ENCODE measurements around the gene F13A1.
A peak's percentile ranks its signal among the peaks of the same experiment; 100 is the strongest.

The F13A1 gene

DNA sequence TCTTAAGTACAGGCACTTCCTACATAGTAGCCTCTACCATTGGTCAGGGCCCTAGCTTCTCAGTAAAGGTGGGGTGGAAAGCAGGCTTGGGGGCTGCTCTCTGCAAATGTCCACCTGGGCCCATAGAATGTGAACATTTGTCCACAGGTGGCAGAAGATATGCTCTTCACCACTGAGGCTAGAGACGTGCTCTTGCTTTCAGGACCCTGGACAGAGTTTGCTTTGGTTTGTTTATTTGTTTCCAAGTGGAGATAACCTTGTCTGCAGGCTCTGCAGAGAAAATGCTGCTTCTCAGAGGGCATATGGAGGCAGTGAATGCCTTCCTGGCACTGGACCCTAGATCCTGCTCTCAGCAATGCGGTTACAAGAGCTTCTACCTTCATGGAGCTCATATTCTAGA is 129.0 kb downstream of the F13A1 start:
- no peak overlapping the region for H3K9ac ChIP-seq
- no peaks in the 10 kb centered on the region for H3K4me1 ChIP-seq
- no peak overlapping the region for H3K4me2 ChIP-seq
- peaks cover 0 to 56% (median 0%) of the 10 kb centered on the region in 11 experiments; a peak in 4 of 22 replicates for H3K36me3 ChIP-seq
- H4K20me1 ChIP-seq = peaks cover 0 to 46% (median 0%) of the 10 kb centered on the region in 11 experiments; a peak in 2 of 22 replicates
- TF ChIP-seq Cebpa-rat (IDR thresholded peaks at IDR 0.05) = no peak
- no peak overlapping the region for H3K27ac ChIP-seq
- H3K9me3 ChIP-seq (replicated peaks in 1 of 11) = peaks cover 0 to 7% (median 0%) of the 10 kb centered on the region in 11 experiments; a peak in 2 of 22 replicates
- no peaks in the 10 kb centered on the region for H3K27me3 ChIP-seq
- H3K4me3 ChIP-seq = no peak overlapping the region

GRCh38 chr6:6180684-6181083 is 139.8 kb downstream of the F13A1 start:
- Histone ChIP-seq H3K4me1 (no peaks in the 10 kb centered on the region), H3K4me3 (no peak overlapping the region), H3K36me3 (peaks cover 0 to 80% (median 0%) of the 10 kb centered on the region in 11 experiments; a peak in 4 of 22 replicates), H3K9me3 (replicated peaks in 1 of 11) (no peaks in the 10 kb centered on the region), H3K27ac (no peak overlapping the region), H4K20me1 (peaks cover 0 to 90% (median 0%) of the 10 kb centered on the region in 11 experiments; a peak in 2 of 22 replicates), H3K9ac (no peak overlapping the region), H3K27me3 (no peaks in the 10 kb centered on the region), H3K4me2 (no peak overlapping the region)
- no peak for TF ChIP-seq Cebpa-rat (IDR thresholded peaks at IDR 0.05)

DNA sequence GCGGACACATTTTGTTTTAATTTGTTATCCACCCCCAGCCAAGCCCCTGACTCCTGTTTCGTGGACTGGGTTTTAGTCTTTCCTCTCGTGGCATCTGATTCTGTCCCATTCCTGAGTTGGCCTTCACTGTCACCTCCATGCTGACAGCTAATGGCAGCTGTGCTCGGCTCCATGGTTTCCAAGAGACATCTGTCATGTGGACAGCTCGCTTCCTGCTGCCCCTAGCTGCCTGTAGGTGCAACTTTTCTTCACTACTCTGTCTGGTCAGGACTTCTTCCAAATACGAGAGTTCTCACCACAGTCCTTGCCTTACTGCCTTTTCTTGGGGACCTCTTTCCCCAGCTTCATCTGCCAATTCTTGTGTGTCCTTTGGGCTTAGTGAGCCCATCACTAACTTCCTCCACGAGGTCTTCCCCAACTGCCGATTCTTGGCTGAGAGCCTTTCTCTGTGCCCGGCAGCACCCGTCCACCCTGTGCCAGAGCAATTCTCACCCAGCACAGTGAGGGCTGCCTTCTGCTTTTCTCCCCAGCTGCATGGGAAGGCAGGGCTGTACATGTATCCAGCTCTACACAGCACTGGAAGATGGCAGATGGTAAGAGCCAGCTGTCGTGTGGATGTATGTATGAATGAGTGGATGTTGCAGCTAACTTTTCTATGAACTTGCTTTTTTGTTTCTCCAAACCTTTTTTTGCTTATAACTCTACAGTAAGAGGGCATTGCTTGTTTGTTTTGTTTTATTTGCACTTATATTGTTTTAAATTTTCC is 140.4 kb downstream of the F13A1 start:
- no peak overlapping the region for H3K27ac ChIP-seq
- no peak for TF ChIP-seq Cebpa-rat (IDR thresholded peaks at IDR 0.05)
- H3K4me1 ChIP-seq = no peaks in the 10 kb centered on the region
- no peak overlapping the region for H3K4me3 ChIP-seq
- no peaks in the 10 kb centered on the region for H3K9me3 ChIP-seq (replicated peaks in 1 of 11)
- no peak overlapping the region for H3K9ac ChIP-seq
- H3K36me3 ChIP-seq = peaks cover 0 to 86% (median 0%) of the 10 kb centered on the region in 11 experiments; a peak in 4 of 22 replicates
- H3K27me3 ChIP-seq = no peaks in the 10 kb centered on the region
- H4K20me1 ChIP-seq = peaks cover 0 to 96% (median 0%) of the 10 kb centered on the region in 11 experiments; a peak in 2 of 22 replicates
- H3K4me2 ChIP-seq = no peak overlapping the region

DNA sequence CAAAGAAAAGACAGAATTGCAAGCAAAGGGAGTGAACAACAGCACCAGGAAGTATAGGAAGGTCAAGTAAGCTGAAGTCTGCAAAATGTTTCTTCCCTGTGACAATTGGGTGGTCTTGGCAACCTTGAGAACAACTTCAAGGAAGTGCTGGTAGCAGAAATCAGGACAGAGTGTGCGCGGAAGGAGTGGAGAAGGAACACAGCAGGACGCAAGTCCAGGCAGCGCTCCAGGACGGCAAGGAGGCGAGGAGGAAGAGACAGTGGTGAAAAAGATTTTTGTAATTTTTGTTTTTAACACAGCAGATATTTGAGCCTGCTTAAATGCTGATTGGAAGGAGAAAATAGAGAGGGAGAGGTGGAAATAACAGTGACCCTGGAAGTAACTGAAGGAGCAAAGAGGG is 141.7 kb downstream of the F13A1 start:
- Histone ChIP-seq H3K4me2 (no peak overlapping the region), H3K9ac (no peak overlapping the region), H3K36me3 (peaks cover 0 to 99% (median 0%) of the 10 kb centered on the region in 11 experiments; a peak in 4 of 22 replicates), H3K4me1 (no peaks in the 10 kb centered on the region), H3K4me3 (no peak overlapping the region), H3K27me3 (no peaks in the 10 kb centered on the region), H3K27ac (no peak overlapping the region), H4K20me1 (peaks cover 0 to 98% (median 0%) of the 10 kb centered on the region in 11 experiments; a peak in 2 of 22 replicates), H3K9me3 (replicated peaks in 1 of 11) (no peaks in the 10 kb centered on the region)
- no peak for TF ChIP-seq Cebpa-rat (IDR thresholded peaks at IDR 0.05)

GRCh38 chr6:6177754-6178153 is 142.7 kb downstream of the F13A1 start:
- TF ChIP-seq Cebpa-rat (IDR thresholded peaks at IDR 0.05) = no peak
- no peaks in the 10 kb centered on the region for H3K27me3 ChIP-seq
- no peak overlapping the region for H3K4me2 ChIP-seq
- no peaks in the 10 kb centered on the region for H3K4me1 ChIP-seq
- no peak overlapping the region for H3K27ac ChIP-seq
- H4K20me1 ChIP-seq = peaks cover 0 to 98% (median 0%) of the 10 kb centered on the region in 11 experiments; a peak in 2 of 22 replicates
- peaks cover 0 to 100% (median 0%) of the 10 kb centered on the region in 11 experiments; a peak in 4 of 22 replicates for H3K36me3 ChIP-seq
- H3K4me3 ChIP-seq = no peak overlapping the region
- H3K9me3 ChIP-seq (replicated peaks in 1 of 11) = no peaks in the 10 kb centered on the region
- H3K9ac ChIP-seq = no peak overlapping the region

DNA sequence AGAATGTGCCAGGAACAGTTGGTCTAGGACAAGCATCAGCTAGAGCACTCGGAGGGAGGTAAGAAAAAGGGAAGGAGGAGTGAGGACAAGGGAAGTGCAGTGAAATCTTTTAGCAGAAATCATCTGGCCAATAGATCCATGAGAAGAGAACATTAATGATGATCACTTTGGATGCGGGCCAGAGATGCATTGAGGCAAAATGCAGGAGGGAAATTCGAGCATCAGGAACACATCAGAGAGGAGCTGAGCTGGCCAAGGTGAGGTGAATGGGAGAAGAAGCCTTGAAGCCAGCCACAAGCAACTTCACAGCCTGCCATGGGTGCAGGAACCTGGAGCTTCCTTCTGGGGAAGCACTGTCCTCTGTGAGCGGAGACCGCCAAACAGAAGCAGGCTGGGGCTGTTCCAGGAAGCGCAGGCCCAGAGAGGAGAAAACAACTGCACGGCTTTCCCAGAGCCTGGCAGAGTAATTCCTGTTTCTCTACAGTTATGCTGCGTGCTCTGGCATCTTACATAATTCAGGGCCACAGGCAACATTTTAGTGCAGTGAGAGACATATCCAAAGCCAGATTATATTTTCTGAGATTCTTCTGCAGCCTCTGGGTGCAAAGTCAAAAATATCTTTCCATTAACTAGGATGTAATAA is 143.8 kb downstream of the F13A1 start:
- Histone ChIP-seq H4K20me1 (peaks cover 0 to 100% (median 0%) of the 10 kb centered on the region in 11 experiments; a peak in 3 of 22 replicates), H3K9ac (no peak overlapping the region), H3K27me3 (no peaks in the 10 kb centered on the region)

GRCh38 chr6:6176127-6176526 is 144.3 kb downstream of the F13A1 start:
- no peaks in the 10 kb centered on the region for H3K9me3 ChIP-seq (replicated peaks in 1 of 11)
- no peak overlapping the region for H3K4me2 ChIP-seq
- no peak overlapping the region for H3K27ac ChIP-seq
- H4K20me1 ChIP-seq = peaks cover 0 to 100% (median 0%) of the 10 kb centered on the region in 11 experiments; a peak in 3 of 22 replicates
- no peak overlapping the region for H3K9ac ChIP-seq
- no peak for TF ChIP-seq Cebpa-rat (IDR thresholded peaks at IDR 0.05)
- no peaks in the 10 kb centered on the region for H3K27me3 ChIP-seq
- H3K36me3 ChIP-seq = peaks cover 0 to 100% (median 0%) of the 10 kb centered on the region in 11 experiments; a peak in 4 of 22 replicates
- no peak overlapping the region for H3K4me3 ChIP-seq
- H3K4me1 ChIP-seq = no peaks in the 10 kb centered on the region

More for the DNA sequence above, 143.8 kb downstream of the F13A1 start:
- Histone ChIP-seq H3K4me3 (no peak overlapping the region), H3K4me2 (no peak overlapping the region), H3K4me1 (no peaks in the 10 kb centered on the region), H3K36me3 (peaks cover 0 to 100% (median 0%) of the 10 kb centered on the region in 11 experiments; a peak in 4 of 22 replicates), H3K9me3 (replicated peaks in 1 of 11) (no peaks in the 10 kb centered on the region), H3K27ac (no peak overlapping the region)
- no peak for TF ChIP-seq Cebpa-rat (IDR thresholded peaks at IDR 0.05)

DNA sequence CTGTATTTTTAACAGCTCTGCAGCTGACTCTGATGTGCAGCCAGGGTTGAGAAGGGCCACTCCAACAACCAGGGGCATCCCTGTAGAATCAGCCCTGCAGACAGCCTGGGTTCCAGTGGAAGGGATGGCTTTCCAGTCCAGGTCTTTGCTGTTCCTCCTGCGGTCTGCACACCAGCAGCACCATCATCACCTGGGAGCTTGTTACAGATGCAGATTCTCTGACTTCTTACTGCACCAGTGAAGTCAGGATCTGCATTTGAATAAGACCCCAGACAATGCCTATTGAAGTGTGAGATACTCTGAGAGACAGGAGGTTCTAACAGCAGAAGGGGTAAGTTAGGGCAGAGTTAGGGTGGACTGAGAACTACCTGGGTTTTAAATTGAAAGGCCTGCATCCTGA is 151.3 kb downstream of the F13A1 start:
- H3K4me2 ChIP-seq = peak overlapping the region in 5 of 11 experiments; percentile 17 to 87 (median 50); a peak in 5 of 22 replicates
- no peaks in the 10 kb centered on the region for H3K27me3 ChIP-seq
- TF ChIP-seq Cebpa-rat (IDR thresholded peaks at IDR 0.05) = no peak
- H3K9me3 ChIP-seq (replicated peaks in 1 of 11) = no peaks in the 10 kb centered on the region
- no peak overlapping the region for H3K9ac ChIP-seq
- H3K36me3 ChIP-seq = peaks cover 0 to 99% (median 0%) of the 10 kb centered on the region in 11 experiments; a peak in 4 of 22 replicates
- peaks cover 0 to 100% (median 0%) of the 10 kb centered on the region in 11 experiments; a peak in 3 of 22 replicates for H4K20me1 ChIP-seq
- no peak overlapping the region for H3K4me3 ChIP-seq
- peaks cover 9 to 52% (median 46%) of the 10 kb centered on the region in 10 experiments; a peak in 19 of 20 replicates for H3K4me1 ChIP-seq
- no peak overlapping the region for H3K27ac ChIP-seq

DNA sequence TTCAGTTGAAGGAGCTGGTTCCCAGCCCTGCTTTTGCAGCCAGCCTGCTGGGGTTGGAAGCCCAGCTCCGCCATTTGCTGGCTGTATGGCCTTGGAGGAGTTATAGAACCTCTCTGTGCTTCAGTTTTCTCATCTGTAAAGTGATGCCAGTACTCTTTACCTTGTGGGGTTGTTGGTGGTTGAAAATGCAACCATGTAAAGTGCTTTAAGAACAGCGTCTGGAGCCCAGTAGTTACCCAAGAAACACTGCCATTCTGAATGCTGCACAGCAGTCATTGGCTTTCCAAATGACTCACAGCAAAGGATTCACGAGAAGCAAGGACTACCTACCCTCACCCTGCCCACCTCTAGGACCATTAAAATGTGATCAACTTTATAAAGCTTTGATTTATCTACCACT is 154.4 kb downstream of the F13A1 start:
- Histone ChIP-seq H3K4me1 (peaks cover 9 to 78% (median 49%) of the 10 kb centered on the region in 10 experiments; a peak in 19 of 20 replicates), H3K9ac (no peak overlapping the region), H4K20me1 (peaks cover 0 to 100% (median 0%) of the 10 kb centered on the region in 11 experiments; a peak in 3 of 22 replicates), H3K27ac (peak overlapping the region in 1 of 11 experiments; percentile 11; a peak in 1 of 22 replicates), H3K4me2 (peak overlapping the region in 10 of 11 experiments; percentile 25 to 89 (median 82); a peak in 19 of 22 replicates), H3K9me3 (replicated peaks in 1 of 11) (no peaks in the 10 kb centered on the region), H3K27me3 (no peaks in the 10 kb centered on the region), H3K4me3 (no peak overlapping the region), H3K36me3 (peaks cover 0 to 99% (median 0%) of the 10 kb centered on the region in 11 experiments; a peak in 4 of 22 replicates)
- no peak for TF ChIP-seq Cebpa-rat (IDR thresholded peaks at IDR 0.05)

All from BLaER1 treated with 17β-estradiol and CSF1 and Interleukin-3, amounts not matched to agents 10 nM and 100 nM (cell line).